Measurements from ENCODE around the gene TMED10.

DNA sequence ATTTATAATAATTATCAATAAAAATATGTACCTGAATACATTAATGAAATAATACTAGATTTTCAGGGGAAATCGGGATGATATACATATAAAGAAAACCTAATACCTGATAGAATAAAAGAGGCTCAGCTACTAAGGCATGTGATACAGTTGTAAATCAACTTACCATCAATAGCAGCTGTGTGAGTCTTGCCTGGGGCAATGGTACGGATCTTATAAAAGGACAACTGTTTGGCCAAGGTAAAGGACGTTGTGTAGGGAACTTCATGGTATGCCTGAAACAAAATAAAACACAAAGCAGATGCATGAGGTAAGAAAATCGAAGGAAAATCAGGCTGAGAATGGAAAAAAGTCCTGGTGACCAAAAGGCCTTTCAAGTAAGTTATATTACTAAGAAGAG lies 74.9 kb downstream of the TMED10 start:
- TF ChIP-seq CTCF (IDR thresholded peaks at IDR 0.05) (no peak), POLR2A (IDR thresholded peaks at IDR 0.05) (no peak)
